ENCODE measurements around the gene IL4I1.

The IL4I1 gene

GRCh38 chr19:49862391-49863253 is 34.1 kb downstream of the IL4I1 start:
- no peaks in the 10 kb centered on the region for H3K27me3 Mint-ChIP-seq (ENCODE audit: low read depth)
- H3K36me3 Mint-ChIP-seq (ENCODE audit: low read depth), result peaks cover 26% of the 10 kb centered on the region
- peaks cover 31% of the 10 kb centered on the region for H3K4me1 Mint-ChIP-seq
- peak overlapping the region in 1 of 3 experiments; percentile 13 for H3K4me3 Mint-ChIP-seq
- no peak for TF ChIP-seq CTCF (IDR thresholded peaks at IDR 0.05; ENCODE audit: unreplicated experiment in 3 of 3)
- H3K9me3 Mint-ChIP-seq, result no peaks in the 10 kb centered on the region
- peak overlapping the region in 2 of 3 experiments; percentile 18 to 22 for H3K27ac Mint-ChIP-seq

GRCh38 chr19:49861541-49862378 is 34.9 kb downstream of the IL4I1 start:
- peaks cover 23% of the 10 kb centered on the region for H3K4me1 Mint-ChIP-seq
- no peak overlapping the region for H3K4me3 Mint-ChIP-seq
- H3K36me3 Mint-ChIP-seq (ENCODE audit: low read depth), result peaks cover 29% of the 10 kb centered on the region
- no peaks in the 10 kb centered on the region for H3K9me3 Mint-ChIP-seq
- H3K27me3 Mint-ChIP-seq (ENCODE audit: low read depth), result no peaks in the 10 kb centered on the region
- TF ChIP-seq CTCF (IDR thresholded peaks at IDR 0.05; ENCODE audit: unreplicated experiment in 3 of 3), result no peak
- peak overlapping the region in 1 of 3 experiments; percentile 46 for H3K27ac Mint-ChIP-seq

- H3K9me3 Mint-ChIP-seq, result no peaks in the 10 kb centered on the region
- TF ChIP-seq CTCF (IDR thresholded peaks at IDR 0.05; ENCODE audit: unreplicated experiment in 3 of 3), result no peak
- H3K4me3 Mint-ChIP-seq, result no peak overlapping the region
- H3K27me3 Mint-ChIP-seq (ENCODE audit: low read depth), result no peaks in the 10 kb centered on the region
- peaks cover 16% of the 10 kb centered on the region for H3K4me1 Mint-ChIP-seq
- H3K27ac Mint-ChIP-seq, result peak overlapping the region in 1 of 3 experiments; percentile 67
- peaks cover 30% of the 10 kb centered on the region for H3K36me3 Mint-ChIP-seq (ENCODE audit: low read depth)
These were observed 35.6 kb downstream of the IL4I1 start for GRCh38 chr19:49861107-49861506.

GRCh38 chr19:49860336-49861102 is 36.2 kb downstream of the IL4I1 start:
- Mint-ChIP-seq H3K27me3 (ENCODE audit: low read depth) (no peaks in the 10 kb centered on the region), H3K4me3 (no peak overlapping the region), H3K27ac (peak overlapping the region in 1 of 3 experiments; percentile 67), H3K4me1 (peaks cover 11% of the 10 kb centered on the region), H3K9me3 (no peaks in the 10 kb centered on the region), H3K36me3 (ENCODE audit: low read depth) (peaks cover 31% of the 10 kb centered on the region)
- no peak for TF ChIP-seq CTCF (IDR thresholded peaks at IDR 0.05; ENCODE audit: unreplicated experiment in 3 of 3)

GRCh38 chr19:49859682-49860335 is 36.9 kb downstream of the IL4I1 start:
- peaks cover 30% of the 10 kb centered on the region for H3K36me3 Mint-ChIP-seq (ENCODE audit: low read depth)
- H3K9me3 Mint-ChIP-seq, result no peaks in the 10 kb centered on the region
- peaks cover 5% of the 10 kb centered on the region for H3K4me1 Mint-ChIP-seq
- H3K27me3 Mint-ChIP-seq (ENCODE audit: low read depth), result no peaks in the 10 kb centered on the region
- no peak overlapping the region for H3K4me3 Mint-ChIP-seq
- H3K27ac Mint-ChIP-seq, result peak overlapping the region in 1 of 3 experiments; percentile 44
- TF ChIP-seq CTCF (IDR thresholded peaks at IDR 0.05; ENCODE audit: unreplicated experiment in 3 of 3), result no peak
